Daoy (cell line): ENCODE data around the gene CNTNAP2. TPM values are rescaled to one million over a fixed set of nuclear protein-coding genes. Genes with fewer than 3 reads are reported as not detected.
"Not testable (repeated sequence)": the region's sequence is repeated elsewhere in the genome, so short reads cannot be mapped to it uniquely, and the experiment has no call there.

Experiments
- DNase-seq: peaks from one replicate; pipeline ENCODE4 v3.0.0-alpha.2; 2015; ENCODE audit warnings: low read depth
- total RNA-seq: library from RNA; depleted of rRNA; stranded (reverse); fragments of >200 nt; shearing (Covaris generic); gene quantifications from 2 replicates; pipeline ENCODE4 v1.2.3, GENCODE V29; 2014

CNTNAP2 gene
- total RNA-seq, 1 experiment from 2014 or later = 6.4 TPM

DNA sequence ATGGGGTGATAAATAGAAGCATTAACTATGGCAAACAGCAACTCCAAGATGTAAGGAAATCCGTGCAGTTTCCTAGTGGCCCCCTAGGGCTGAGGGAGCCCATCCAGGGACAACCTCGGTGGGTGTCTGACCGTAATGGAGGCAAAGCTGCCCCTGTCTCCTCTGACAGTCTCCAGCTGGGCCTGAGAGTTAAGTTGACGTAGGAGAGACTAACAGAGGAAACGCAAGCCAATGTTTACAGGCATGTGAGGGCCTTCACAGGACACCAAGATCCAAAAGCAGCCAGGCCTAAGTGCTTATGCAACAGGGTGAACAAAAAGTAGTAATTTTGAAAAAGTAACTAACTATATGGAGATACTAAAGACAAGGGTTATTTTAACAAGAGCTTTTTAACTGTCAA lies 2144.0 kb downstream of the CNTNAP2 start:
- DNase-seq = no peak

DNA sequence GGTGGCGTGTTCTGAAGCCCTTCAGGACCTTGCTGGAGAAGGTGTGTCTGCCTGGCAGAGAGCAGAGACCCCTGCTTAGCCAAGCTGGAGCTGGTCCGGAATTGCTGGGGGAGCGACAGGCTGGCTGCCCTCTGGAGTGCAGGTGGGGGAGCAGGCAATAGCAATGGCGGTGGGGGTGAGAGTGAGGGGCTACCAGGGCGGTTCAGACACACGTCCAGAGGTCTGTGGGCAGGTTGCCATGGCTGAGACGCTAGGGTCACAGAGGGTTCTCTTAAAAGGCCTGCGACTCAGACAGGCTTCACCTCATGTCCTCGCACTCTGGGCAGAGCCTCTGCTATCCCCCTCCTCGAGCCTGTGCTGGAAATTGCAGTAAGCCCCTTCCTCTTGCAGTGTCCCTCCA lies 2144.9 kb downstream of the CNTNAP2 start:
- DNase-seq = no peak

DNA sequence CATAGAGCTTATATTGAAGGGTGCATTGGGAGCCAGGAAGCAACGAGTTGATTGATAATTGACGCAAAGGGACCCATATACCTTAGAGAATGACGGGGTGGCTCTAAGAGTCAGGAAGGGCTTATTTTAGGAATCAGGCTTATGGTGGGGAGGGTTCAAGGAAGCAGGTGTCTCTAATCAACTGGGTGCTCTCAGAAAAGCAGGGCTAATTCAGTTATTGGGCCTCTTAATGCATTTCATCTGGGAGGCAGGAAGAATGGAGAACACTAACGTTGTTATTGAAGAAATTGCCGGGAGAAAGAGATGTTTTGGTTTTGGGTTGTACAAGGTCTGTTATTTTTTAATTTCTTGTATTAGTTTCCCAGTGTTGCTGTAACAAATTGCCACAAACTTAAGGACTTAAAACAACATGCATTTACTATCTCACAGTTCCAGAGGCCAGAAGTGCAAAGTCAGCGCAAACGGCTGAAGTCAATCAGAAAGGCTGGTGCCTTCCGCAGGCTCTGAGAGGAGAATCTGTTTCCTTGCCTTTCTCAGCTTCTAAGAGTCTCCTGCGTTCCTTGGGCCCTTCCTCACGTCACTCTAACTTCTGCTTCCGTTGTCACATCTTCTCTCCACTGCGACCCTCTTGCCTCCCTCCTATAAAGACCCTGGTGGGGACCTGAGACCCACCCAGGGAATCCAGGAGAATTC lies 2145.5 kb downstream of the CNTNAP2 start:
- DNase-seq = no peak

DNA sequence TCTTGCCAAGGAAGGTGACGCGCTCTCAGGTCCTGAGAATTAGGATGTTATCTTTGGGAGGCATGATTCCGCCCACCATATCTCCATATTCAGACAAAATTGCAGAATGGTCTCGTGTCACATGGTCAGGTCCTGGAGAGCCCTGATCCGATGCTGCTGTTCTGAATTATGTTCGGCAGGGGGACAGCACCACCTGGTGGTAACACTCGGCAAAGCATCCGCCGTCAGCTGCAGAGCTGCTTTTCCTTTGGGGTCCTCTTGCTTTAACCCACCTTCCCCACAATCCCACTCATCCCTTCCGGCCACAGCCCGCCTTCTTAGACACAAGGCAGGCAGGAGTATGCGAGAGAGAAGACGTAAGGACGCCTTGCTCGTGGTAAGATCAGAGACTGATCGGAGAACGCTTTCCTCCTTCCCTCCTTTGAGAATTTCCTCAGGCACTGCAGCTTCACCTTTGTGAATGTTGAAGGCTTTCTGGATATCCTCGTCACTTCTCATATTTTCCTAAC lies 2146.2 kb downstream of the CNTNAP2 start:
- peak; percentile 83 for DNase-seq

DNA sequence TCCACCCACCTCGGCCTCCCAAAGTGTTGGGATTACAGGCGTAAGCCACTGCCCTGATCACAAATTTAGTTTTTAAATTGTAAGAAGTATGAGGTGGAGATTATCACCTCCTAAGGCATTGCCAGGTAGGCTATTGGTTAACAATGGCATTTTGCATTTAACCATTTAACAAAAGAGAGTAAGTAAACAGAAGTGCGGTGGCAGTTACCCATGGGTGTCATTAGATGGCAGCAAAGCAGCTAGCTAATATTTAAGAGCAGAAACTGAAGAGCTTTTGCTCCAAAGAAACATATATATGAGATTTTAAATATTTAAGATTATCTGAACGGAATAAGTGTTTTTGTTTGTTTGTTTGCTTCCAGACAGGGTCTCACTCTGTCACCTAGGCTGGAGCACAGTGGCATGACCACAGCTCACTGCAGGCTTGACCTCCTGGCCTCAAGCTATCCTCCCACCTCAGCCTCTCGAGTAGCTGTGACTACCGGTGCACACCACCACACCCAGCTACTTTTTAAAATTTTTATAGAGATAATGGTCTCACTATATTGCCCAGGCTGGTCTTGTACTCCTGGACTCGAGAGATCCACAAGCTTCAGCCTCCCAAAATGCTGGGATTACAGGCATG lies 2148.4 kb downstream of the CNTNAP2 start:
- DNase-seq = peak; percentile 60

DNA sequence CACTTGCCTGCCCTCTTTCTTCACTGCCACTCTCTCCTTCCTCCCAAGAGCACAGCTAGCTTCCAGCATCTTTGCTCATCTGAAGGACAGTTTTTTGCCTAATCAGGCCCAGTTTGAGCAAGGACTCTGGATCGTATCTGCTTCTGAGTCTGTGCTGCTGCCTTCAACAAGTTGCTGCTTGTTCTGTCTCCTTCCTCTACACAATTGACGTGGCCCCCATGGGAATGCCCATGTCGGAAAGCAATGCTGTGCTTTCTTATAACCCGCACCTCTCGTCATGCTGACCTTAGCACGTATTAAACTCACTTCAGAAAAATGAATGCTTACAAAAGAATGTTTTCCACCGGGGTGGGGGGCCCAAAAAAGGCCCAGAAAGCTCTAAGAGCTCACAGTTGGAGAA lies 2149.3 kb downstream of the CNTNAP2 start:
- no peak for DNase-seq

DNA sequence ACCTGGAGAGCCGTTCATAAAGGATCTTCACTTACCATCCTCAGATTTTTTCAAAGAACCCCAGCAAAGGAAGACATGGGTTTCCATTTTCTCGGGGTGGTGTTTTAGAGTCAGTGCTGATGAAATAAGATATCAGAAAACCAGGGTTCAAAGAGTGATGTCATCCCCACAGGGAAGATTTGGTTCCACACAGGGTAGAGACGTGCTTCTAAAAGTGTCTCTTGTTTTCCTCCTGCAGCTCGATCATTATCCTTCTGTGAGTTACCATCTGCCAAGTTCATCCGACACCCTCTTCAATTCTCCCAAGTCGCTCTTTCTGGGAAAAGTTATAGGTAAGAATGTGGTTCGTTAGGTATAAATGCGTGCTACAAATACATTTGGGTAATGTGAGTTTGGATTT lies 2150.2 kb downstream of the CNTNAP2 start:
- no peak for DNase-seq

DNA sequence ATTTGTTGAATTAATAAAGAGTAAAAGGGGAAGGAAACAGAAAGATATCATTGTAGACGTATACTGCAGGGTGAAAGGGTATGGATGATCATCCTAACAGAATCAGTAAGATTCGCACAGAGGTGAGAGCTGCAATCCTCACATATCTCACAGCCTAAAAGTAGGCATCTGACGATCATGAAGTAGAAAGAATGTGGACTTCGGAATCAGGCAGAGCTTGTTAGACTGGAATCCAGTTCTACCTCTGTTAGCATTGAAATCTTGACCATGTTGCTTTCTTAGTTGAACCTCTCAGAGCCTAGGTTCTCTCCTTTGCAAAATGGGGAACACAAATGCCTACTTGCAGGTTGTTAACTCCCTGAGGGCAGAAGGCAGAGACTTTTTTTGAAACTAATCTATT lies 2154.0 kb downstream of the CNTNAP2 start:
- no peak for DNase-seq

DNA sequence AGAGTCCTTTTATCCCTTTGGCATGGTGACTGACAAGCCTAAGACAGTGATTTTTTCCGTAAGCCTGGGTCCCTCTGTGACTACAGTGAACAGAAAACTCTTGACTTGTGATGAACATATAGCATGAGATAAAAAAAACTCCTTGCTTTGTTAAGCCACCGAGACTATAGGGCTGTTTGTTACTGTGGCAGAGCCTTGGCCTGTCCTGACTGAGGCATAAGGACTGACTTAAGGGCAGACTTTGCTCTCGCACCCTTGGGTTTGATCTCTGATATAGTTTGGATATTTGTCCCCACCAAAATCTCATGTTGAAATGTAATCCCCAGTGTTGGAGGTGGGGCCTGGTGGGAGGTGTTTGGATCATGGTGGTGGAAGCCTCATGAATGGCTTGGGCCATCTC lies 2157.5 kb downstream of the CNTNAP2 start:
- no peak for DNase-seq

DNA sequence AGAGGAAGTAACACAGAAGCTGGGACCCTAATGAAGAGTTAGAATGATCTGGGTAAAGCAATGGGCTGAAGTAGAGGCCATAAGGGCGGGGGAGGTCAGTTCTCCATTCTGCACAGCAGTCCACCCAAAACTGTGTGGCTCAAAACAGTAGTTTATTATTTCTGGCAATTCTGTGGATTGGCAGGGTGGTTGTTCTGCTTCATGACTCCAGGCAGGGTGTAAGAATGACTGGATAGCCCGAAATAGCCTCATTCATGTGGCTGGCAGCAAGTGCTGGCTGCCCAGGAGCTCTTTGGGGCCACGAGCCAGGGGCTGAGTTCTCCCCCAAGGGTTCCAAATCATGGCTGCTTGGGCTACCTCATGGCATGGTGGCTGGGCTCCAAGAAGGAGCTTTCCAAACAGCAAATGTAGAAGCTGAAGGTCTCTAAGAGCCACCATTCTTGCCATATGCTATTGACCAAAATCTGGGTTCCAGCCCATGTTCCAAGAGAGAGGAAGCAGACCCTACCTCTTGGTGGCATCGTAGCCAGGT lies 2158.8 kb downstream of the CNTNAP2 start:
- no peak for DNase-seq

DNA sequence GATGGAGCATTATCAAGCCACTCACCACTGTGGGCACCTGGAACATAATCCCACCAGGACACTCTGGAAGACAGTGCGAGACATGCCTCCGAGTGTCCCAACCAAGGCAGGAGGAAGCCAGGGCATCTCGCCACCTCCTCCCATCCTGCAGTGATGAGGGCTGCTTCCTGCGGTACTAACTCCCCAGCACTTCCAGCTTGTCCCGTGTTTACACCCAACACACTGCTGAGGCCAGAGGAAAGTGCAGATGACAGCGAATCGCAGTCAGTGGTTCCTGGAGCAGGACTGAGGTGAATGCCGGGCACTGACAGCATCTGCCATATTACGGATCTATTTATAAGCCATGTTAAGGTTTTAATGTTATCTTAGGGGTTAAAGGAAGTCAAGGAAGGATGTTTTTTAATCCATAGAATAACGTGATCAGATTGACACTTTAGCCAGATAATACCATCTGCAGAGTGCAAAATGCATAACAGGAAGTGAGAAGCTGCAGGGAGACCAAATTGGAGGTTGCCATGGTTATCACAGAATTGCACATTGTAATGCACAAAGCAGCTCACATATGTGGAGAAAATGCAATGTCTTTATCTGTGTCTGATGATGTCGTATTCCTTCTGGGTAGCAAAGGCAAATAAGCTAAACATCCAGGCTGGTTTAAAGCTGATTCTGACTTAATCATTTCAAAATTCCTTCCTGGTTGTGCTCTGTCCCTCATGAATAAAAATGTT lies 2159.9 kb downstream of the CNTNAP2 start:
- no peak for DNase-seq

DNA sequence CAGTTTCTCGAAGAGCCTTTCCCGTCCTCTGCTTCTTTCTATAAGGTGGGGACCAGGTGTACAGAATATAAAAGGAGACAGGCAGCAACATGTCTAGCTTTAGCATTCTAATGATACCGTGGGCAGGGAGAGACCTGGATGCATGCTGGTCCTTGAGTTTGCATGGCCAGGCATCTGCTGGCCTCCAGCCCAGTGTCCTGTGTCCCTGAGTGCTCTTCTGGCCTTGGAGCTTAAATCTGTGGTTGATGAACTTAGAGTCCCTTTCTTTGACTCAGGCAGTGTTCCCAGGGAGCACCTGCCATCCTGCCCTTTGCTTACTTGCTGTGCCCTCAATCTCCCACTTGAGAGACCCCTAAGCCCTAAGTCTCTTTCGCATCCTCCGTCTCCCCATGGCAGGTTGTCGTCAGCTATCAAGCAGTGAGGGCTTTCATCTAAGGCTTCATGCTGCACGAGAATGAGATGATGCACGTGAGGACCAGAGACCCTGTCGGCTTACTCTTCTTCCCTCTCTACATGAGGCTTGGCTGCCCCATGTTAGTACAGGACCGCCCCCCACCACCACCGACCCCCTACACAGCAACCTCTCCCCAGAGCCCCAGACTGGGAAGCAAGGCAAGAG lies 2160.6 kb downstream of the CNTNAP2 start:
- no peak for DNase-seq

DNA sequence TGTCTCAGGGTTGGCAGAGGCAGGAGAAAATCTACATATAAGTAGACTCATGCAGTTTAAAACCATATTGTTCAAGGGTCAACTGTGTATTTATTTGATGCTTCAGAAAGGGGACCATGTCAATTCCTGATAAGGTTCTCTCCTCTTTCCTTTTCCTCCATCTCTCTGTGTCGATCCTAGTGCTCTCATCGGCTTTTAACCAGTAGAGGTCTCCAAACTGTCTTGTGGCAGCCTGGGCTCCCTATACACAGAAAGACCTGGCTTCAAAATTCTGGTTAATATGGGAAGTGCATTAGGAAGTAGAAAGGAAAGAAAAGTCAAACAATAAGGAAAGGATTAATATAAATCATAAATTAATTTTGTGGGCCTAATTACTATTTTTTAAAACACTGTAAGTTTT lies 2169.5 kb downstream of the CNTNAP2 start:
- DNase-seq = peak; percentile 50

DNA sequence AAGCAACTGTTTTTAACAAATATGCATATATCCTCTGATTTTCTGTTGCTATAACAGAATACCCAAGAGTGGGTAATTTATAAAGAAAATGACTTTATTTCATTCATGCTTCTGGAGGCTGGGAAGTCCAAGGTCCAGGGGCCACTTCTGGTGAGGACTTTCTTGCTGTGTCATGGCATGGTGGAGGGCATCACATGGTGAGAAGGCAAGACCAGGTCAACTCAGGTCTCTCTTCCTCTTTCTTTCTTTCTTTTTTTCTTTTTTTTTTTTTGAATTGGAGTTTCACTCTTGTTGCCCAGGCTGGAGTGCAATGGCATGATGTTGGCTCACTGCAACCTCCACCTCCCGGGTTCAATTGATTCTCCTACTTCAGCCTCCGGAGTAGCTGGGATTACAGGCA lies 2170.9 kb downstream of the CNTNAP2 start:
- DNase-seq = no peak

DNA sequence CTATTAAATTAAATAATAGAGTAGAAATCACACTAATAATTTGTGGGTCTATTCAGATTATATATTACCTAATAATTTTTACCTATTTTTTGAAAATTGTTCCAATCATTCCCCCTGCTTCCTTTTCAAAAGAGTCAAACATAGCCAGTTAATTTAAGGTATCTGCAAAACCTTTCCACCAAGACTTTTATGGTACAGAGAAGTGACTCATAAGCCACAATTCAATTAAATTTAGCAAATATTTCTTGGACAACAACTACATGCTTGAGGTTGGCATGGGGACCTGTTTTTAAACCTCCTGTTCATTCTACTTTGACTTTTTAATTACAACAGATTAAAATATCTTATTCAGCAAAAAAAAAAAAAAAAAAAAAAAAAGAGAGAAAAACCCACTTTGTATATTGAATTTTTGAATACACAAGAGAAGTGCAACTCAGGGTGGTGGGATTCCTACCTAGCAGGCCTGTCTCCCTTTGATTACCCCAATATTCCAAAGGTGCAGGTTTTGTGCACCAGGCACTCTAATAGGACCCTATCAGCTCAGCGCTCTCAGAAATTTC lies 2172.1 kb downstream of the CNTNAP2 start:
- DNase-seq = no peak

DNA sequence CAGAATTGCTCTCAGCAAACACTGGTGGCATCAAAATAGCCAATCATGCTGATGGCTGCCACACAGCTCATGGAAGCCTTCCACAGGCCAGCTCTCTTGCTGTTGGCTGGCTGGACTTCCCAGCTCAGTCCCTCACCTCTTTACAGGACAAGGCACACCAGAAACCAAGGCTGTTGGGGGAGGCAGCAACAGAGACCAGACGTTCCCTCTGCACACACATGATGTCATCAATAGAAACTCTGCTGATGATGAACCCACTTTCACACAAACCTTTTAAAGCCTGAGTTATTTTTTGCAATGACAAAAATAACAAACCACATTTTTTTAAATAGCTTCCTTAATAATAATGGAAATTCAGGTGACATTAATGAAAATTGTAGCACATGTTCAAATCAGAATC lies 2173.0 kb downstream of the CNTNAP2 start:
- DNase-seq = no peak

DNA sequence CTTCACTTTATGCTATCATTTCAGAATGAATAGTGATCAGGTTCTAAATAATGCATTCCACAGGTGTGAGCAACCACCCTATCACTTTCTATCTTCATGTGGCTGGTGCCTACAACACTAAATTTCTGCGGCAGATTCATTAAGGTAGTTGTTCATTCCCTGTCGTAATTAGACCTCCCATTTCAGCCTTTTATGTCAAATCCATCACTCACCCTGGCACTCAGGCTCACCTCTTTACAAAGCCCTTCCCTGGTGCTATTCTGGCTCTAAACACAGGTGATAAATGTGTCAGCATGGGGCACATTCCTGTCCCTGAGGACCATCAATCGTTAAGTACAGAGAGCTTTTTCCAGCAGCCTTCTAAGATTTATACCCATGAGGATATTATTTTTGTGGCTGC lies 2173.9 kb downstream of the CNTNAP2 start:
- no peak for DNase-seq

DNA sequence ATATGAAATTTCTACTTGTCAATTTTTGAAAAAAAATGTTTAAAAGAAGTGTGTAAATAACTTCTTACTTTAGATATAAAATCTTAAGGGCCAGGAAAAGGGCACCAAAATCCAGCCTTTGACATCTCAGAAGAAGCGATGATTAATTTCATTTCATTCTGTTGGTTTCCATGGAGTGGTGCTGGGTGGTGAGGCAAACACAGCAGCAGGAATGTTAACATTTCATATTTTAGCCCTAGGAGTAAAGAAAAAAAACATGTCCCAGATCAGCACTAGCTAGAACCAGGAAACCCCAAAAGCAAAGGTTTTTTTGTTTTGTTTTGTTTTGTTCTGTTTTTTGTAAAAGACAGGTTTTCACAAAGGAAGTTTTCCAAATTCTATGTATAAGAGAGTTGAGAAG lies 2175.2 kb downstream of the CNTNAP2 start:
- no peak for DNase-seq

DNA sequence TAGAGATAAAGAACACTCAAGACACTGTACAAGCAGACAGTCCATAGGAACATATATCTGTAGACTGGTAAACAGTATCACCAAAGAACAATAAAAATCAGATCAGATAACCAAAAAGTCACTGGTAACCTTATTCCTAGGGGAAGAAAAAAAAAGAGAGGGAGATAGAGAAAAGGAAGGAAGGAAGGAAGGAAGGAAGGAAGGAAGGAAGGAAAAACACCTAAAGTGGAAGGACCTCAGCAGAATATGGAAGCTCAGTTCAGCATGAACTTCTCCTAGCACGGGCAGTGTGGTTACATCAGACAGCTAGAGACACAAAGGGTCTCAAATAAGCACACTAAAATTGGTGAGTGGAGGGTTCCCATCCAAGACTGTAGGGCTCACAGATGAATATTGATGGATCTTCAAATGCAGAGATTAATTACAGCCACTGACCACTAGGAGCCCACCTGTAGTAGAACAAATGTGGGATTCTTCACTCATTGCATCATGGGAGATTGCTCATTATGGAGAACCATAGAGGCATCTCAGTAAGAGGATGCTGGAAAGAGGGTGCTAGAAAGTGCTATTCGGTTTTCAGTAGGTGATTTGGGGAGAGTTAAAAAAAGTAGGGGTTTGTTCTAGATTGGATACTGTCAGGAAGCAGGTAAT lies 2180.5 kb downstream of the CNTNAP2 start:
- no peak for DNase-seq

DNA sequence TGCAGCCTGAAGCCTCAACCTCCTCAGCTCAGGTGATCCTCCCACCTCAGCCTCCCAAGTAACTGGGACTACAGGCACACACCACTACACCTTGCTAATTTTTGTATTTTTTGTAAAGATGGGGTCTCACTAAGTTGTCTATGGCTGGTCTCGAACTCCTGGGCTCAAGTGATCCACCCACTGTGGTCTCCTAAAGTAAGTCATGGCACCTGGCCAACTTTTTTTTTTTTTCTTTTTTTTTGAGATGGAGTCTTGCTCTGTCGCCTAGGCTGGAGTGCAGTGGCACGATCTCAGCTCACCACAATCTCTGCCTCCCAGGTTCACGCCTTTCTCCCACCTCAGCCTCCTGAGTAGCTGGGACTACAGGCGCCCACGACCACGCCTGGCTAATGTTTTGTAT lies 2182.2 kb downstream of the CNTNAP2 start:
- DNase-seq = not testable (repeated sequence)
